HepG2 (cell line): Measurements from ENCODE around the gene ARHGEF40. TPM values are rescaled to one million over a fixed set of nuclear protein-coding genes. Genes with fewer than 3 reads are reported as not detected.

ENCODE experiments used
- ELF1 ChIP-seq: sonication (generic); formaldehyde crosslinking; IDR thresholded peaks from 2 replicates; pipeline ENCODE4 v1.4.0; 2020; ENCODE audit warnings: missing genetic modification reagents
- KAT8 ChIP-seq: IDR thresholded peaks from 2 replicates; pipeline ENCODE4 v1.6.1; 2016; ENCODE audit warnings: missing genetic modification reagents, missing compliant biosample characterization
- MBNL3 ChIP-seq: fragments of 250-450 bp; sonication (Bioruptor Pico); conservative IDR thresholded peaks from 2 replicates; pipeline ENCODE4 v1.8.0; 2022; ENCODE audit warnings: mild to moderate bottlenecking, inconsistent platforms
- NFYB ChIP-seq: sonication (generic); formaldehyde crosslinking; IDR thresholded peaks from 2 replicates; pipeline ENCODE4 v1.4.0; 2020; ENCODE audit warnings: missing genetic modification reagents
- PAF1 ChIP-seq: IDR thresholded peaks from 2 replicates; pipeline ENCODE4 v1.6.1; 2016; ENCODE audit warnings: missing genetic modification reagents, missing compliant biosample characterization
- PRDM4 ChIP-seq: sonication (generic); formaldehyde crosslinking; IDR thresholded peaks from 2 replicates; pipeline ENCODE4 v1.9.0; 2021; ENCODE audit warnings: missing genetic modification reagents, borderline replicate concordance
- RCOR2 ChIP-seq: IDR thresholded peaks from 2 replicates; pipeline ENCODE4 v1.6.1; 2016; ENCODE audit warnings: missing biosample characterization, missing genetic modification reagents
- SIN3B ChIP-seq: fragments of 150-350 bp; IDR thresholded peaks from 2 replicates; pipeline ENCODE4 v1.6.1; 2014; ENCODE audit warnings: low read length
- TCF7 ChIP-seq: sonication (generic); IDR thresholded peaks from 2 replicates; pipeline ENCODE4 v1.6.1; 2016; ENCODE audit warnings: antibody characterized with exemption, low read depth
- ZFP41 ChIP-seq: sonication (generic); formaldehyde crosslinking; IDR thresholded peaks from 2 replicates; pipeline ENCODE4 v1.4.0; 2020; ENCODE audit warnings: mild to moderate bottlenecking, missing genetic modification reagents, borderline replicate concordance
- ZKSCAN5 ChIP-seq: sonication (generic); formaldehyde crosslinking; IDR thresholded peaks from 2 replicates; pipeline ENCODE4 v1.5.1; 2020; ENCODE audit warnings: mild to moderate bottlenecking, missing genetic modification reagents
- ZNF143 ChIP-seq: sonication (generic); formaldehyde crosslinking; IDR thresholded peaks from 2 replicates; pipeline ENCODE4 v1.4.0; 2020; ENCODE audit warnings: missing genetic modification reagents
- ZNF224 ChIP-seq: sonication (generic); formaldehyde crosslinking; IDR thresholded peaks from 2 replicates; pipeline ENCODE4 v1.5.0; 2020; ENCODE audit warnings: mild to moderate bottlenecking, missing genetic modification reagents
- ZNF256 ChIP-seq: sonication (generic); formaldehyde crosslinking; conservative IDR thresholded peaks from 2 replicates; pipeline ENCODE4 v1.4.0; 2020; ENCODE audit warnings: missing genetic modification reagents
- ZNF3 ChIP-seq: IDR thresholded peaks from 2 replicates; pipeline ENCODE4 v1.7.0; 2017; ENCODE audit warnings: inconsistent platforms
- ZNF337 ChIP-seq: sonication (generic); formaldehyde crosslinking; IDR thresholded peaks from 2 replicates; pipeline ENCODE4 v1.5.1; 2020; ENCODE audit warnings: missing genetic modification reagents, low read depth, mild to moderate bottlenecking, borderline replicate concordance
- ZNF441 ChIP-seq: sonication (generic); formaldehyde crosslinking; IDR thresholded peaks from 2 replicates; pipeline ENCODE4 v1.7.0; 2021; ENCODE audit warnings: missing genetic modification reagents, borderline replicate concordance
- ZNF670 ChIP-seq: sonication (generic); formaldehyde crosslinking; IDR thresholded peaks from 2 replicates; pipeline ENCODE4 v1.8.0; 2022; ENCODE audit warnings: mild to moderate bottlenecking, missing genetic modification reagents, borderline replicate concordance
- ZNF674 ChIP-seq: sonication (generic); formaldehyde crosslinking; IDR thresholded peaks from 2 replicates; pipeline ENCODE4 v1.5.0; 2020; ENCODE audit warnings: low read depth, mild to moderate bottlenecking, missing genetic modification reagents
- ZSCAN25 ChIP-seq: sonication (generic); formaldehyde crosslinking; IDR thresholded peaks from 2 replicates; pipeline ENCODE4 v1.8.0; 2022; ENCODE audit warnings: mild to moderate bottlenecking, missing genetic modification reagents
- polyA plus RNA-seq, 8 experiments: library from polyadenylated mRNA; depleted of rRNA in 3 of 8; stranded (reverse) in 7 of 8; unstranded in 1 of 8; fragments of >200 nt; fragmentation: Illumina TruSeq in 4 of 8; extraction: Trizol in 4 of 8; gene quantifications; 2 replicates each; pipeline versions ENCODE4 v1.2.1 to v1.2.3, GENCODE V29; 2011 to 2016; ENCODE audit warnings: low read depth in 4 of 8, missing spikeins in 1 of 8, mixed read lengths in 1 of 8; ENCODE audit not compliant: insufficient read depth in 1 of 8
- total RNA-seq, 5 experiments: library from RNA; depleted of rRNA; stranded (reverse); fragments of >200 nt; fragmentation: Illumina TruSeq; extraction: Trizol; gene quantifications; 2 replicates each; pipeline ENCODE4 v1.2.3, GENCODE V29; 2016; ENCODE audit warnings: low read depth in 1 of 5
- TF ChIP-seq, protein P1 (sequence below): IDR thresholded peaks from 2 replicates; pipeline ENCODE4 v1.6.1; 2016
- TF ChIP-seq, protein P2 (sequence below): sonication (generic); formaldehyde crosslinking; IDR thresholded peaks from 2 replicates; pipeline ENCODE4 v1.5.0; 2020; ENCODE audit warnings: mild to moderate bottlenecking, low read depth, missing genetic modification reagents, borderline replicate concordance
- TF ChIP-seq, protein P3 (sequence below): sonication (generic); formaldehyde crosslinking; IDR thresholded peaks from 2 replicates; pipeline ENCODE4 v1.5.0; 2020; ENCODE audit warnings: missing genetic modification reagents, mild to moderate bottlenecking, borderline replicate concordance
- TF ChIP-seq, protein P4 (sequence below): sonication (generic); formaldehyde crosslinking; IDR thresholded peaks from 2 replicates; pipeline ENCODE4 v1.8.1; 2022; ENCODE audit warnings: low read depth, mild to moderate bottlenecking, missing genetic modification reagents

Gene ARHGEF40
- total and polyA plus RNA-seq, 2 of the 13 experiments (the other 11 are each of a cell fraction or from before 2014, with no cell fraction given), result 28.1 to 78.1 TPM

GRCh38 chr14:21104448-21105060, 34.5 kb downstream of the ARHGEF40 start (continued):
- TF ChIP-seq PRDM4 (CRISPR knock-in tag) (no peak), ZNF337 (CRISPR knock-in tag) (no peak; the same call in 1 of the 2 replicates), ZNF3 (CRISPR knock-in tag) (0 out of 2 replicates have a peak, but pooled peaks have one; percentile 30), PAF1 (CRISPR knock-in tag) (no peak), TCF7 (no peak), RCOR2 (0 out of 2 replicates have a peak, but pooled peaks have one; percentile 16), ZNF143 (CRISPR knock-in tag) (no peak), ELF1 (CRISPR knock-in tag) (no peak), ZKSCAN5 (CRISPR knock-in tag) (0 out of 2 replicates have a peak, but pooled peaks have one; percentile 38), NFYB (CRISPR knock-in tag) (no peak), ZNF224 (CRISPR knock-in tag) (no peak; the same call in 1 of the 2 replicates), ZSCAN25 (CRISPR knock-in tag) (0 out of 2 replicates have a peak, but pooled peaks have one; percentile 14), MBNL3 (CRISPR knock-in tag) (no peak), ZNF670 (CRISPR knock-in tag) (no peak), ZNF256 (CRISPR knock-in tag) (0 out of 2 replicates have a peak, but pooled peaks have one; percentile 5), KAT8 (CRISPR knock-in tag) (no peak), ZFP41 (CRISPR knock-in tag) (no peak), ZNF441 (CRISPR knock-in tag) (no peak), ZNF674 (CRISPR knock-in tag) (no peak), SIN3B (peak; percentile 20; the same call in 1 of the 2 replicates)
- TF ChIP-seq, protein P1, sequence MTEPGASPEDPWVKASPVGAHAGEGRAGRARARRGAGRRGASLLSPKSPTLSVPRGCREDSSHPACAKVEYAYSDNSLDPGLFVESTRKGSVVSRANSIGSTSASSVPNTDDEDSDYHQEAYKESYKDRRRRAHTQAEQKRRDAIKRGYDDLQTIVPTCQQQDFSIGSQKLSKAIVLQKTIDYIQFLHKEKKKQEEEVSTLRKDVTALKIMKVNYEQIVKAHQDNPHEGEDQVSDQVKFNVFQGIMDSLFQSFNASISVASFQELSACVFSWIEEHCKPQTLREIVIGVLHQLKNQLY (CRISPR knock-in tag), result no peak
- TF ChIP-seq, protein P2, sequence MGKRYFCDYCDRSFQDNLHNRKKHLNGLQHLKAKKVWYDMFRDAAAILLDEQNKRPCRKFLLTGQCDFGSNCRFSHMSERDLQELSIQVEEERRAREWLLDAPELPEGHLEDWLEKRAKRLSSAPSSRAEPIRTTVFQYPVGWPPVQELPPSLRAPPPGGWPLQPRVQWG (CRISPR knock-in tag), result no peak
- TF ChIP-seq, protein P3, sequence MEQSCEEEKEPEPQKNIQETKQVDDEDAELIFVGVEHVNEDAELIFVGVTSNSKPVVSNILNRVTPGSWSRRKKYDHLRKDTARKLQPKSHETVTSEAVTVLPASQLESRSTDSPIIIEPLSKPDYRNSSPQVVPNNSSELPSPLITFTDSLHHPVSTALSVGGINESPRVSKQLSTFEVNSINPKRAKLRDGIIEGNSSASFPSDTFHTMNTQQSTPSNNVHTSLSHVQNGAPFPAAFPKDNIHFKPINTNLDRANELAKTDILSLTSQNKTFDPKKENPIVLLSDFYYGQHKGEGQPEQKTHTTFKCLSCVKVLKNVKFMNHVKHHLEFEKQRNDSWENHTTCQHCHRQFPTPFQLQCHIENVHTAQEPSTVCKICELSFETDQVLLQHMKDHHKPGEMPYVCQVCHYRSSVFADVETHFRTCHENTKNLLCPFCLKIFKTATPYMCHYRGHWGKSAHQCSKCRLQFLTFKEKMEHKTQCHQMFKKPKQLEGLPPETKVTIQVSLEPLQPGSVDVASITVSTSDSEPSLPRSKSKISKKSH (CRISPR knock-in tag), result no peak
- TF ChIP-seq, protein P4, sequence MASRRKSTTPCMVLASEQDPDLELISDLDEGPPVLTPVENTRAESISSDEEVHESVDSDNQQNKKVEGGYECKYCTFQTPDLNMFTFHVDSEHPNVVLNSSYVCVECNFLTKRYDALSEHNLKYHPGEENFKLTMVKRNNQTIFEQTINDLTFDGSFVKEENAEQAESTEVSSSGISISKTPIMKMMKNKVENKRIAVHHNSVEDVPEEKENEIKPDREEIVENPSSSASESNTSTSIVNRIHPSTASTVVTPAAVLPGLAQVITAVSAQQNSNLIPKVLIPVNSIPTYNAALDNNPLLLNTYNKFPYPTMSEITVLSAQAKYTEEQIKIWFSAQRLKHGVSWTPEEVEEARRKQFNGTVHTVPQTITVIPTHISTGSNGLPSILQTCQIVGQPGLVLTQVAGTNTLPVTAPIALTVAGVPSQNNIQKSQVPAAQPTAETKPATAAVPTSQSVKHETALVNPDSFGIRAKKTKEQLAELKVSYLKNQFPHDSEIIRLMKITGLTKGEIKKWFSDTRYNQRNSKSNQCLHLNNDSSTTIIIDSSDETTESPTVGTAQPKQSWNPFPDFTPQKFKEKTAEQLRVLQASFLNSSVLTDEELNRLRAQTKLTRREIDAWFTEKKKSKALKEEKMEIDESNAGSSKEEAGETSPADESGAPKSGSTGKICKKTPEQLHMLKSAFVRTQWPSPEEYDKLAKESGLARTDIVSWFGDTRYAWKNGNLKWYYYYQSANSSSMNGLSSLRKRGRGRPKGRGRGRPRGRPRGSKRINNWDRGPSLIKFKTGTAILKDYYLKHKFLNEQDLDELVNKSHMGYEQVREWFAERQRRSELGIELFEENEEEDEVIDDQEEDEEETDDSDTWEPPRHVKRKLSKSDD (CRISPR knock-in tag), result no peak
